Uterine smooth muscle cell (primary cell): ENCODE results near the gene DERL2. TPM values are rescaled to one million over a fixed set of nuclear protein-coding genes. Genes with fewer than 3 reads are reported as not detected.

ENCODE experiments used
- total RNA-seq: library from RNA; depleted of rRNA; stranded (reverse); fragments of >200 nt; gene quantifications from 2 replicates; pipeline ENCODE4 v1.2.3, GENCODE V29; 2014

Gene DERL2
- total RNA-seq = 34.0 and 40.7 TPM in 2 replicates

GRCh38 chr17:5485270-5486205 is at the start of gene DERL2:
TSS of gene DERL2 (minus strand) at chr17:5486178. CDS start at chr17:5486161, 17 bp downstream.

GRCh38 chr17:5486206-5487124 is 487 bp upstream of the DERL2 start, which contains the start of gene MIS12:
TSS of gene MIS12 (plus strand) at chr17:5486566. CDS start at chr17:5488863, 2,297 bp downstream.

GRCh38 chr17:5438716-5439445 is 47.1 kb downstream of the DERL2 start, which contains the start of gene C1QBP:
TSS of gene C1QBP (minus strand) at chr17:5439155. CDS start at chr17:5439073, 82 bp downstream.

Other genes with a start within 250 kb of the DERL2 start
- 77.2 and 90.4 TPM in 2 replicates for gene RABEP1, start 203.9 kb downstream of the DERL2 start, total RNA-seq
- gene NUP88, start 66.5 kb downstream of the DERL2 start, total RNA-seq = 96.6 and 184 TPM in 2 replicates
- 48.6 and 54.7 TPM in 2 replicates for gene RPAIN, start 66.0 kb downstream of the DERL2 start, total RNA-seq
- 203 and 352 TPM in 2 replicates for gene C1QBP, start 47.0 kb downstream of the DERL2 start, total RNA-seq
- gene DHX33, start 17.2 kb downstream of the DERL2 start, total RNA-seq = 11.5 and 14.1 TPM in 2 replicates
- gene MIS12, start 388 bp upstream of the DERL2 start, total RNA-seq = 23.1 and 24.0 TPM in 2 replicates
- gene NLRP1, start 98.3 kb upstream of the DERL2 start, total RNA-seq = 21.5 and 38.1 TPM in 2 replicates